RCC 7860 (cell line): ENCODE measurements around the gene ASCC1.

Source experiments
- DNase-seq: peaks from one replicate; pipeline ENCODE4 v3.0.0-alpha.2; 2015; ENCODE audit warnings: low spot score
- FAIRE-seq: peaks from 2 replicates; lab custom pipeline; 2012; peaks lifted over from hg19 to GRCh38; lab: Jason Lieb, UNC

Gene ASCC1

GRCh38 chr10:72105098-72105475 is 111.0 kb downstream of the ASCC1 start:
- no peak for DNase-seq
- FAIRE-seq, result no peak

DNA sequence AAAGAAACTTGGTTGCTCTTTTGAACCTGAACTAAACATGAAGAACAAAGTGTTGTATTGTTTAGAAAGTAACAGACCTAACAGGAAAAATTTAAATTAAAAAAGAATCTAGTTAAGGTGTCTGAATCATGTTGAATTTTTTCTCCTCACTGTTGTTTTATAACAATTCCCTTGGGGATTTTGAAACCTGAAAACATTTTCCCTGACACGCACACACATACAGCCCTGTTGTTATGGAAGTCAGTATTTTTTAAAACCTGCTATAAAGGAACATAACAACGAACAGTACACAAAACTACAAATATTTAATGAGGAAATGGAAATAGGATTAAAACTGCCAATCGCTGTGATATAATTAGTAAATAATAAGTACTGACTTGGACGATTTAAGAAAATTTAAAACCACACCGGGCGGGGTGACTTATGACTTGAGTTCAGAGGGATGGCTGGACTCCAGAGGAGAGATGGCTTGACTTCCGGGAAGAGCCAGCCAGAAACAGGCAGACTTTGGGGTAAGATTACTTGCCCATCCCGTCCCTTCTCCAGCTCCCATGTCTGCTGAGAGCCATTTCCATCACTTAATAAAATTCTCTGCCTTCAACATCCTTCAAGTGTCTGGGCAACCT is 111.5 kb downstream of the ASCC1 start:
- FAIRE-seq, result no peak
- DNase-seq, result no peak

GRCh38 chr10:72099600-72099921 is 116.5 kb downstream of the ASCC1 start:
- FAIRE-seq (no peak), DNase-seq (no peak)

- DNase-seq (no peak), FAIRE-seq (no peak)
Measured at GRCh38 chr10:72098836-72099599, 117.1 kb downstream of the ASCC1 start.

DNA sequence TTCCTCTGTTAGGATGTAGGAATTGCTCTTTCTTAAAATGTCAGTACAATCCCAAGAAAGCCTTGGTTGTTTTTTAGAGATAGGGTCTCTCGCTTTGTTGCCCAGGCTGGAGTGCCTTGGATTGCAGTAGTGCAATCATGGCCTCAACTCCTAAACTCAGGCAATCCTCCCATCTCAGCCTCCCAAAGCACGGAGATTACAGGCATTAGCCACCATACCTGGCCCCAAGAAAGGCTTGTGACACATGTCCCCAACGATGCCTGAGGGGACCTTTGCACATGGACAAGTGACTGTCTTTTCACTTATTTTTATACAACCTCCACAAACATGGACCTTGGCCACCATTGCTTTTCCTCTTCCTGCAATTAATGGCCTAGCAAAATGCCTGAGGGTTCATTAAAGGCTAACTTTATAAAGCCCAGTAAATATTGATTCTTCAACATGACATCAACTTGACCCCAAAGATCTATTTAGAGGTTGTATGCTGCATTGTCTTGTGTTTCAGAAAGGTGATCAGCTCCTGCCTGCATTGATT is 117.7 kb downstream of the ASCC1 start:
- FAIRE-seq (no peak), DNase-seq (no peak)

- DNase-seq (peak; percentile 98), FAIRE-seq (peak; percentile 91)
Measured at GRCh38 chr10:72097448-72098300, 118.4 kb downstream of the ASCC1 start.

GRCh38 chr10:72096115-72097000 is 119.7 kb downstream of the ASCC1 start:
- DNase-seq (peak; percentile 39), FAIRE-seq (no peak)

GRCh38 chr10:72095195-72095594 is 120.9 kb downstream of the ASCC1 start:
- FAIRE-seq (no peak), DNase-seq (no peak)

DNA sequence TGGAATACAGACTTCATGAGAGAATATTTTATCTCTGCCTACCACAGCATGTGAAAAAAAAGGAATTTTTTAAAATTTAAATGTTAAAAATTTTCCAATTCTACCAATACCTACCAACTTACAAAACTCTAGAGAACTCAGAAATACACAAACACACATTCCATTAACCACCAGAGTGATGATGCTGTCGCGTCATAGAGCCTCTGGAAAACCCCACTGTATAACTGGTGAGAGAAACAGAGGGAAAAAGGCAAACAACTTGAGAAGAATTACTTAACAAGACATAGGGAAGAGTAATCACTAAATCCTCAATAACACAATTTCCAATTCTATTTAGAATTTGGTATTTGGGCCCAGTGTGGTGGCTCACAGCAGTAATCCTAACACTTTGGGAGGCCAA is 121.5 kb downstream of the ASCC1 start:
- DNase-seq (no peak), FAIRE-seq (no peak)

GRCh38 chr10:72093450-72093849 is 122.6 kb downstream of the ASCC1 start:
- FAIRE-seq, result no peak
- DNase-seq, result no peak

DNA sequence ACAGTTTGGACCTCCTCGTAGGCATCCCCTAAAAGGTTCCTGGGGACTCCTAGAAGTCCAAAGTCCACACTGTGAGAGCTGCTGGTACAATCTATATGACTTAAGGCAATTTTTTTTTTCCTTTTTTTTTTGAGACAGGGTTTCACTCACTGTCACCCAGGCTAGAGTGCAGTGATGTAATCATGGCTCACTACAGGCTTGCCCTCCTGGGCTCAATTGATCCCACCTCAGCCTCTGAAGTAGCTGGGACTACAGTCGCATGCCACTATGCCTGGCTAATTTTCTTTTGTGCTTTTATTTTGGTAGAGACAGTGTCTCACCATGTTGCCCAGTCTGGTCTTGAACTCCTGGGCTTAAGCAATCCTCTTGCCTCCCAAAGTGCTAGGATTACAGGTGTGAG is 123.1 kb downstream of the ASCC1 start:
- DNase-seq, result no peak
- FAIRE-seq, result no peak

DNA sequence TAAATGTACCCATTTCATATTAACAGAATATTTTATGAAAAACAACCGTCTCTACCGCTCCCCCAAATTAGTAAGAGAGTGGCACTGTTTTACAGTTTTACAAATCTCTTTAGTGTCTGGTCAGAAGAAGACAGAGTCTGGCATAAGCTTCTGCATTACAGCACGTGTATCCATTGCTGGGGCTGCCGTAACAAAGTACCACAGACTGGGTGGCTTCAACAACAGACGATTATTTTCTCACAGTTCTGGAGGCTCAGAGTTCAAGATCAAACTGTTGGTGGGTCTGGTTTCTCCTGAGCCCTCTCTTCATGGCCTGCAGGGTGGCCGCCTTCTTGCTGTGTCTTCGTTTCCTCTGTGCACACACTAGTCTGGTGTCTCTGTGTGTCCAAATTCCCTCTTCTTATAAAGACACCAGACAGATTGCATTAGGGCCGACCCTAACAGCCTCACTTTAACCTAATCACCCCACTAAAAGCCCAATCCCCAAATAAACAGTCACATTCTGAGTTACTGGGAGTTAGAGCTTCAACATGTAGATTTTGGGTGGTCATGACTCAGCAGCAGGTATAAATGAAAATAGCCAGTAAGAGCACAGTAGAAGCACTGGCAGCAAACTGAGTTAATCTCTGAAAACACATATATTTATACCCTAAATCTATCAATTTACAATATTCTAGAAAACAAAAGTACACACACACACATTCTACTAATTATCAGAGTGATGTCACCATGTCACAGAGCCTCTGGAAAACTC is 123.7 kb downstream of the ASCC1 start:
- FAIRE-seq (no peak), DNase-seq (no peak)

GRCh38 chr10:72090326-72090725 is 125.8 kb downstream of the ASCC1 start:
- DNase-seq (no peak), FAIRE-seq (no peak)

DNA sequence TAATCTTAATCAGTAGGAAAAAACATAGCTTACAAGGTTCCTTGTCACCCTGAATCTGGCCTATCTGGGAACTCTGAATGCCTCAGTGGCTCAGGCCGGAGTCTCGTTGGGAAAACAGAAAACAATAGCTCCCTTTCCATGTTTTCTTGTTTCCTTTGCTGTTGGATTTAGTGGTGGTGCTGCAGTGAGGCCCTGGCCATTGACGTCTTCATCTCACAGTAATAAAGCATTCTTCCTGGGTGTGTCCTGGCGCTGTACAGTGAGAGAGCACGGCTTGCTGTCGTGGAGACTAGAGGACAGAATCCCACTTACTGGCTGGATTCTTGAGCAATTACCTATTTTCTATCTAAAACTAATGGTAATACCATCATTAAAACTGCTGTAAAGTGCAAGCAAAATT is 126.5 kb downstream of the ASCC1 start:
- FAIRE-seq, result no peak
- no peak for DNase-seq

- DNase-seq, result no peak
- no peak for FAIRE-seq
Measured at GRCh38 chr10:72088889-72089575, 127.0 kb downstream of the ASCC1 start.

DNA sequence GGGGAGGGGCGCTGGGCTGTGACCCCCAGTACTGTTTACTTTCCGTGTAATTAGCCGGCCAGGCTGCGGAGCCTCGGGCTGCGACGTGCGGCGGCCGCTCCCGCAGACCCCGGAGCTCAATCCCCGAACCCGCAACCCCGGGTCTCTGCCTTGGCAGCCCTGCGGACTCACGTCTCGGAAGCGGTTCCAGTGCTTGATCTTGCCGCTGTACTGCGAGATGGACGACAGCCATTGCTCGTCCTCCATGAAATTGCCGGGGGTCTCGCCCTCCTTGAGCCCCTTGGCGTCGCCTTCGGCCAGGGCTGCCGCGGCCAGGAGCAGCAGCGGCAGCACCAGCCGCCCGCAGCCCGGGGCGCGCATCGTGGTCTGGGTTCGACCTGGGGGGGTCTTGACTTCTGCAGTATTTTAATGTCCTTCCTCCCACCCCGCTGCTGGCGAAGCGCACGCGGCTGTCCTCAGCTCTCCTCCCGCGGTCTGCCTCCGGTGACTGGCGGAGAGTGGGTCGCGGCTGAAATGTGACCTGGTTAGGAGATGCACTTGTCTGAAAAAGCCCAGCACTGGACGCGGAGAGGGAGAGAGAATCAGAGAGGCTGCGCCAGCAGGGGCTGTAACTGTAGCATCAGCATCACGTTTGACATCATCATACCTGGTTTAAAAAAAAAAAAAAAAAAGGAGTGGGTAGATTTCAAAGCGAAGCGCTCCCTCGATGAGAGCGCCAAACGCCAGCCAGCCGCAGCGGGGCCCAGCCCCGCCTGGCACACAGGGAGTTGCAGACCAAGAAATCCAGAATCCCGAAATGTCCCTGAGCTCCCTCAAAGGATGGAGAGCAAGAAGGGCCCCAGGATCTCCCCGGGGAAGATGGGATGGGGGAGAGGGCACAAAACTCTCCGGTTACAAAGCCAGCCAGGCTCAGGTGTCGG is 127.8 kb downstream of the ASCC1 start, which contains the start of gene SPOCK2:
Gene SPOCK2 (minus strand): TSS at position 583 of the 920 bp plus-strand sequence. CDS start 223 bp downstream, at position 360.
- FAIRE-seq (no peak), DNase-seq (no peak)

- FAIRE-seq (no peak), DNase-seq (no peak)
Measured at GRCh38 chr10:72087392-72087968, 128.6 kb downstream of the ASCC1 start.
